ENCODE data around the gene TRAF7.

The TRAF7 gene

GRCh38 chr16:2179576-2179975, 24.0 kb downstream of the TRAF7 start:
- H3K36me3 ChIP-seq (ENCODE audit: insufficient read depth, low read length) = peaks cover 40% of the 10 kb centered on the region
- H3K27me3 ChIP-seq (ENCODE audit: insufficient read depth, low read length) = no peaks in the 10 kb centered on the region
- no peak overlapping the region for H2AFZ ChIP-seq (ENCODE audit: low read depth, low read length)
- H3K4me1 ChIP-seq (ENCODE audit: insufficient read depth, low read length) = no peaks in the 10 kb centered on the region
- H3K9me3 ChIP-seq (ENCODE audit: low read length) = no peaks in the 10 kb centered on the region
- H3K4me3 ChIP-seq (ENCODE audit: low read length) = no peak overlapping the region

GRCh38 chr16:2180461-2180860, 24.9 kb downstream of the TRAF7 start:
- Histone ChIP-seq H3K4me1 (ENCODE audit: insufficient read depth, low read length) (no peaks in the 10 kb centered on the region), H3K27me3 (ENCODE audit: insufficient read depth, low read length) (no peaks in the 10 kb centered on the region), H2AFZ (ENCODE audit: low read depth, low read length) (no peak overlapping the region), H3K36me3 (ENCODE audit: insufficient read depth, low read length) (peaks cover 31% of the 10 kb centered on the region), H3K9me3 (ENCODE audit: low read length) (no peaks in the 10 kb centered on the region), H3K4me3 (ENCODE audit: low read length) (no peak overlapping the region)

GRCh38 chr16:2180962-2181923, 25.7 kb downstream of the TRAF7 start:
- no peaks in the 10 kb centered on the region for H3K4me1 ChIP-seq (ENCODE audit: insufficient read depth, low read length)
- no peak overlapping the region for H3K4me3 ChIP-seq (ENCODE audit: low read length)
- H3K9me3 ChIP-seq (ENCODE audit: low read length) = no peaks in the 10 kb centered on the region
- H2AFZ ChIP-seq (ENCODE audit: low read depth, low read length) = no peak overlapping the region
- no peaks in the 10 kb centered on the region for H3K27me3 ChIP-seq (ENCODE audit: insufficient read depth, low read length)
- peaks cover 23% of the 10 kb centered on the region for H3K36me3 ChIP-seq (ENCODE audit: insufficient read depth, low read length)

- H3K36me3 ChIP-seq (ENCODE audit: insufficient read depth, low read length) = peaks cover 17% of the 10 kb centered on the region
- H3K9me3 ChIP-seq (ENCODE audit: low read length) = no peaks in the 10 kb centered on the region
- H2AFZ ChIP-seq (ENCODE audit: low read depth, low read length) = no peak overlapping the region
- no peak overlapping the region for H3K4me3 ChIP-seq (ENCODE audit: low read length)
- H3K4me1 ChIP-seq (ENCODE audit: insufficient read depth, low read length) = no peaks in the 10 kb centered on the region
- H3K27me3 ChIP-seq (ENCODE audit: insufficient read depth, low read length) = no peaks in the 10 kb centered on the region
Observed at GRCh38 chr16:2181952-2182351, 26.4 kb downstream of the TRAF7 start.

- Histone ChIP-seq H3K4me3 (ENCODE audit: low read length) (no peak overlapping the region), H3K36me3 (ENCODE audit: insufficient read depth, low read length) (peaks cover 6% of the 10 kb centered on the region), H2AFZ (ENCODE audit: low read depth, low read length) (no peak overlapping the region), H3K9me3 (ENCODE audit: low read length) (no peaks in the 10 kb centered on the region), H3K27me3 (ENCODE audit: insufficient read depth, low read length) (no peaks in the 10 kb centered on the region), H3K4me1 (ENCODE audit: insufficient read depth, low read length) (no peaks in the 10 kb centered on the region)
Observed at GRCh38 chr16:2183671-2184070, 28.1 kb downstream of the TRAF7 start.

- no peak overlapping the region for H3K4me3 ChIP-seq (ENCODE audit: low read length)
- H3K4me1 ChIP-seq (ENCODE audit: insufficient read depth, low read length) = no peaks in the 10 kb centered on the region
- H3K27me3 ChIP-seq (ENCODE audit: insufficient read depth, low read length) = no peaks in the 10 kb centered on the region
- H3K36me3 ChIP-seq (ENCODE audit: insufficient read depth, low read length) = peaks cover 6% of the 10 kb centered on the region
- no peaks in the 10 kb centered on the region for H3K9me3 ChIP-seq (ENCODE audit: low read length)
- no peak overlapping the region for H2AFZ ChIP-seq (ENCODE audit: low read depth, low read length)
Observed at GRCh38 chr16:2184346-2184745, 28.8 kb downstream of the TRAF7 start.

- Histone ChIP-seq H2AFZ (ENCODE audit: low read depth, low read length) (no peak overlapping the region), H3K4me3 (ENCODE audit: low read length) (no peak overlapping the region), H3K9me3 (ENCODE audit: low read length) (no peaks in the 10 kb centered on the region), H3K27me3 (ENCODE audit: insufficient read depth, low read length) (no peaks in the 10 kb centered on the region), H3K4me1 (ENCODE audit: insufficient read depth, low read length) (peaks cover under 1% of the 10 kb centered on the region), H3K36me3 (ENCODE audit: insufficient read depth, low read length) (peaks cover 6% of the 10 kb centered on the region)
Observed at GRCh38 chr16:2184962-2185361, 29.4 kb downstream of the TRAF7 start.

GRCh38 chr16:2186064-2186463, 30.5 kb downstream of the TRAF7 start:
- no peak overlapping the region for H2AFZ ChIP-seq (ENCODE audit: low read depth, low read length)
- no peak overlapping the region for H3K4me3 ChIP-seq (ENCODE audit: low read length)
- H3K27me3 ChIP-seq (ENCODE audit: insufficient read depth, low read length) = no peaks in the 10 kb centered on the region
- peaks cover 7% of the 10 kb centered on the region for H3K4me1 ChIP-seq (ENCODE audit: insufficient read depth, low read length)
- no peaks in the 10 kb centered on the region for H3K9me3 ChIP-seq (ENCODE audit: low read length)
- H3K36me3 ChIP-seq (ENCODE audit: insufficient read depth, low read length) = peaks cover 6% of the 10 kb centered on the region

- peaks cover 6% of the 10 kb centered on the region for H3K36me3 ChIP-seq (ENCODE audit: insufficient read depth, low read length)
- no peaks in the 10 kb centered on the region for H3K9me3 ChIP-seq (ENCODE audit: low read length)
- no peaks in the 10 kb centered on the region for H3K27me3 ChIP-seq (ENCODE audit: insufficient read depth, low read length)
- H3K4me3 ChIP-seq (ENCODE audit: low read length) = no peak overlapping the region
- peaks cover 7% of the 10 kb centered on the region for H3K4me1 ChIP-seq (ENCODE audit: insufficient read depth, low read length)
- no peak overlapping the region for H2AFZ ChIP-seq (ENCODE audit: low read depth, low read length)
Observed at GRCh38 chr16:2186505-2186904, 30.9 kb downstream of the TRAF7 start.

- no peaks in the 10 kb centered on the region for H3K9me3 ChIP-seq (ENCODE audit: low read length)
- H3K27me3 ChIP-seq (ENCODE audit: insufficient read depth, low read length) = no peaks in the 10 kb centered on the region
- peaks cover 6% of the 10 kb centered on the region for H3K36me3 ChIP-seq (ENCODE audit: insufficient read depth, low read length)
- H3K4me3 ChIP-seq (ENCODE audit: low read length) = no peak overlapping the region
- H3K4me1 ChIP-seq (ENCODE audit: insufficient read depth, low read length) = peaks cover 7% of the 10 kb centered on the region
- no peak overlapping the region for H2AFZ ChIP-seq (ENCODE audit: low read depth, low read length)
Observed at GRCh38 chr16:2187212-2187611, 31.6 kb downstream of the TRAF7 start.

GRCh38 chr16:2188395-2188794, 32.8 kb downstream of the TRAF7 start:
- Histone ChIP-seq H3K9me3 (ENCODE audit: low read length) (no peaks in the 10 kb centered on the region), H3K4me3 (ENCODE audit: low read length) (no peak overlapping the region), H3K27me3 (ENCODE audit: insufficient read depth, low read length) (no peaks in the 10 kb centered on the region), H2AFZ (ENCODE audit: low read depth, low read length) (no peak overlapping the region), H3K36me3 (ENCODE audit: insufficient read depth, low read length) (peaks cover 4% of the 10 kb centered on the region), H3K4me1 (ENCODE audit: insufficient read depth, low read length) (peaks cover 7% of the 10 kb centered on the region)

- Histone ChIP-seq H3K36me3 (ENCODE audit: insufficient read depth, low read length) (no peaks in the 10 kb centered on the region), H3K27me3 (ENCODE audit: insufficient read depth, low read length) (no peaks in the 10 kb centered on the region), H3K4me1 (ENCODE audit: insufficient read depth, low read length) (peaks cover 12% of the 10 kb centered on the region), H2AFZ (ENCODE audit: low read depth, low read length) (no peak overlapping the region), H3K4me3 (ENCODE audit: low read length) (no peak overlapping the region), H3K9me3 (ENCODE audit: low read length) (no peaks in the 10 kb centered on the region)
Observed at GRCh38 chr16:2189252-2189893, 33.8 kb downstream of the TRAF7 start.

- Histone ChIP-seq H3K9me3 (ENCODE audit: low read length) (no peaks in the 10 kb centered on the region), H3K27me3 (ENCODE audit: insufficient read depth, low read length) (no peaks in the 10 kb centered on the region), H3K4me3 (ENCODE audit: low read length) (no peak overlapping the region)
Observed at GRCh38 chr16:2190002-2190658, 34.5 kb downstream of the TRAF7 start.

More at GRCh38 chr16:2190002-2190658, 34.5 kb downstream of the TRAF7 start:
- Histone ChIP-seq H3K36me3 (ENCODE audit: insufficient read depth, low read length) (no peaks in the 10 kb centered on the region), H2AFZ (ENCODE audit: low read depth, low read length) (no peak overlapping the region), H3K4me1 (ENCODE audit: insufficient read depth, low read length) (peaks cover 19% of the 10 kb centered on the region)
